ENCODE measurements around the gene PAK2.

DNA sequence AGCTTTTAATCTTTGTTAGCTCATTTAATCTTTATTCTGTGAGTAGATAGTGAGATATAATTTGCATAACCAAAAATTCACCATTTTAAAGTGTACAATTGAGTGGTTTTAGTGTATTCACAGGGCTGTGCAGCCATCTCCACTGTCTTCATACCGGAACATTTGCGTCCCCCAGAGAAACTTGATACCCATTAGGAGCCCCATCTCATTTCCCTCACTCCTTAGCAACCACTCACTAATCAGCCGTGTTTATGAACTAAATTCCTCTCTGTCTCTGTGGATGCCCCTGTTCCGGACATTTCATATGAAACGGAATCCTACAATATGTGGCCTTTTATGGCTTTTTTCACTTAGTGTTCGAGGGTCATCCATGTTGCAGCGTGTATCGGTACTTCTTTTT, 38.2 kb downstream of the PAK2 start:
- TF ChIP-seq, protein P1, sequence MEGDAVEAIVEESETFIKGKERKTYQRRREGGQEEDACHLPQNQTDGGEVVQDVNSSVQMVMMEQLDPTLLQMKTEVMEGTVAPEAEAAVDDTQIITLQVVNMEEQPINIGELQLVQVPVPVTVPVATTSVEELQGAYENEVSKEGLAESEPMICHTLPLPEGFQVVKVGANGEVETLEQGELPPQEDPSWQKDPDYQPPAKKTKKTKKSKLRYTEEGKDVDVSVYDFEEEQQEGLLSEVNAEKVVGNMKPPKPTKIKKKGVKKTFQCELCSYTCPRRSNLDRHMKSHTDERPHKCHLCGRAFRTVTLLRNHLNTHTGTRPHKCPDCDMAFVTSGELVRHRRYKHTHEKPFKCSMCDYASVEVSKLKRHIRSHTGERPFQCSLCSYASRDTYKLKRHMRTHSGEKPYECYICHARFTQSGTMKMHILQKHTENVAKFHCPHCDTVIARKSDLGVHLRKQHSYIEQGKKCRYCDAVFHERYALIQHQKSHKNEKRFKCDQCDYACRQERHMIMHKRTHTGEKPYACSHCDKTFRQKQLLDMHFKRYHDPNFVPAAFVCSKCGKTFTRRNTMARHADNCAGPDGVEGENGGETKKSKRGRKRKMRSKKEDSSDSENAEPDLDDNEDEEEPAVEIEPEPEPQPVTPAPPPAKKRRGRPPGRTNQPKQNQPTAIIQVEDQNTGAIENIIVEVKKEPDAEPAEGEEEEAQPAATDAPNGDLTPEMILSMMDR (conservative IDR thresholded peaks at IDR 0.05; ENCODE audit: low read depth in 2 of 2) = no peak
- TF ChIP-seq, protein P2, sequence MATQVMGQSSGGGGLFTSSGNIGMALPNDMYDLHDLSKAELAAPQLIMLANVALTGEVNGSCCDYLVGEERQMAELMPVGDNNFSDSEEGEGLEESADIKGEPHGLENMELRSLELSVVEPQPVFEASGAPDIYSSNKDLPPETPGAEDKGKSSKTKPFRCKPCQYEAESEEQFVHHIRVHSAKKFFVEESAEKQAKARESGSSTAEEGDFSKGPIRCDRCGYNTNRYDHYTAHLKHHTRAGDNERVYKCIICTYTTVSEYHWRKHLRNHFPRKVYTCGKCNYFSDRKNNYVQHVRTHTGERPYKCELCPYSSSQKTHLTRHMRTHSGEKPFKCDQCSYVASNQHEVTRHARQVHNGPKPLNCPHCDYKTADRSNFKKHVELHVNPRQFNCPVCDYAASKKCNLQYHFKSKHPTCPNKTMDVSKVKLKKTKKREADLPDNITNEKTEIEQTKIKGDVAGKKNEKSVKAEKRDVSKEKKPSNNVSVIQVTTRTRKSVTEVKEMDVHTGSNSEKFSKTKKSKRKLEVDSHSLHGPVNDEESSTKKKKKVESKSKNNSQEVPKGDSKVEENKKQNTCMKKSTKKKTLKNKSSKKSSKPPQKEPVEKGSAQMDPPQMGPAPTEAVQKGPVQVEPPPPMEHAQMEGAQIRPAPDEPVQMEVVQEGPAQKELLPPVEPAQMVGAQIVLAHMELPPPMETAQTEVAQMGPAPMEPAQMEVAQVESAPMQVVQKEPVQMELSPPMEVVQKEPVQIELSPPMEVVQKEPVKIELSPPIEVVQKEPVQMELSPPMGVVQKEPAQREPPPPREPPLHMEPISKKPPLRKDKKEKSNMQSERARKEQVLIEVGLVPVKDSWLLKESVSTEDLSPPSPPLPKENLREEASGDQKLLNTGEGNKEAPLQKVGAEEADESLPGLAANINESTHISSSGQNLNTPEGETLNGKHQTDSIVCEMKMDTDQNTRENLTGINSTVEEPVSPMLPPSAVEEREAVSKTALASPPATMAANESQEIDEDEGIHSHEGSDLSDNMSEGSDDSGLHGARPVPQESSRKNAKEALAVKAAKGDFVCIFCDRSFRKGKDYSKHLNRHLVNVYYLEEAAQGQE (IDR thresholded peaks at IDR 0.05; ENCODE audit: unreplicated experiment) = no peak

Measured in GM23338 (cell line).